Right cardiac atrium (tissue), 5 donors: ENCODE results near the gene UCMA. TPM values are rescaled to one million over a fixed set of nuclear protein-coding genes. Genes with fewer than 3 reads are reported as not detected.
"Not testable (repeated sequence)": the region's sequence is repeated elsewhere in the genome, so short reads cannot be mapped to it uniquely, and the experiment has no call there.

Source experiments
- ATAC-seq, 2 donors: fragments of 200-7000 bp; cut with Tn5 transposase; one replicate each; pipeline versions ENCODE4 v1.8.0 to v1.9.1; 2020; ENCODE audit warnings: moderate library complexity in 2 of 2, mild to moderate bottlenecking in 1 of 2
- DNase-seq, 3 donors: peaks; one replicate each; pipeline ENCODE4 v3.0.0-alpha.2; 2020
- H3K27ac ChIP-seq: one replicate; pipeline ENCODE4 v1.5.1; 2013; ENCODE audit warnings: mild to moderate bottlenecking, low read length, control low read depth, moderate library complexity
- H3K27me3 ChIP-seq: one replicate; pipeline ENCODE4 v1.6.1; 2013; ENCODE audit not compliant: control insufficient read depth, insufficient read depth
- H3K4me1 ChIP-seq: one replicate; pipeline ENCODE4 v1.6.1; 2013; ENCODE audit warnings: low read length; ENCODE audit not compliant: control insufficient read depth, insufficient read depth
- H3K4me3 ChIP-seq: one replicate; pipeline ENCODE4 v1.5.1; 2013; ENCODE audit warnings: low read length, control low read depth
- H3K9me3 ChIP-seq: one replicate; pipeline ENCODE4 v1.6.1; 2013; ENCODE audit warnings: low read length; ENCODE audit not compliant: control insufficient read depth
- WGBS: extraction: QIAGEN DNeasy Blood & Tissue Kit; methylation state at CpG from one replicate; pipeline ENCODE4 v1.1.7; 2013; 5-methylcytosine and 5-hydroxymethylcytosine counted together
- intact Hi-C, 4 donors: fragments of 100-400 bp; cut with DNase I; formaldehyde crosslinking; loops; one replicate each; pipeline versions ENCODE4 v1.11.0 to v1.14.0; 2022 to 2023
- long read RNA-seq, 4 donors: library from polyadenylated mRNA; unstranded; transcript quantifications; one replicate each; pipeline ENCODE4 v2.0.0, GENCODE V29; 2020 to 2021
- polyA plus RNA-seq: library from polyadenylated mRNA; stranded (reverse); fragments of 200-250 nt; gene quantifications from one replicate; pipeline ENCODE4 v1.2.3, GENCODE V29; 2013
- total RNA-seq, 4 donors: library from RNA; stranded (reverse); fragmentation: NEBNext Ultra II Directional; extraction: Animal tissue kit (Norgen Biotek cat#: 25700); gene quantifications; one replicate each; pipeline ENCODE4 v1.2.1, GENCODE V29; 2021
- donor health status: healthy with polysubstance abuse.
- donor health status: DM: no; HTN: yes; CAD: no.
- donor health status: DM: no; HTN: no; CAD: no.
- donor health status: DM: no; HTN: yes; CAD: no; lungs with severe emphysema.
- donor health status: DM: yes; HTN: yes; CAD: no.

Gene UCMA, protein sequence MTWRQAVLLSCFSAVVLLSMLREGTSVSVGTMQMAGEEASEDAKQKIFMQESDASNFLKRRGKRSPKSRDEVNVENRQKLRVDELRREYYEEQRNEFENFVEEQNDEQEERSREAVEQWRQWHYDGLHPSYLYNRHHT
- not detected for total RNA-seq
- not detected for polyA plus RNA-seq
- long read RNA-seq, donor 1, result 0 reads
- long read RNA-seq, donor 2, result 0 reads
- long read RNA-seq, donor 3, result 0 reads
- long read RNA-seq, donor 4, result 0 reads

GRCh38 chr10:13234172-13234571 lies at the start of gene UCMA:
TSS of gene UCMA (minus strand) at chr10:13234374. CDS start at chr10:13234258, 116 bp downstream.
- DNase-seq, result no peak
- WGBS, result 46% methylated on average over 10 of the region's 10 CpGs
- Histone ChIP-seq H3K4me3 (no peak within 1 kb of the TSS), H3K9me3 (no peaks in the 10 kb centered on the region), H3K4me1 (no peaks in the 10 kb centered on the region), H3K27ac (no peak within 1 kb of the TSS), H3K27me3 (no peaks in the 10 kb centered on the region)
- intact Hi-C loops, result no loop called here
- no peak for ATAC-seq

DNA sequence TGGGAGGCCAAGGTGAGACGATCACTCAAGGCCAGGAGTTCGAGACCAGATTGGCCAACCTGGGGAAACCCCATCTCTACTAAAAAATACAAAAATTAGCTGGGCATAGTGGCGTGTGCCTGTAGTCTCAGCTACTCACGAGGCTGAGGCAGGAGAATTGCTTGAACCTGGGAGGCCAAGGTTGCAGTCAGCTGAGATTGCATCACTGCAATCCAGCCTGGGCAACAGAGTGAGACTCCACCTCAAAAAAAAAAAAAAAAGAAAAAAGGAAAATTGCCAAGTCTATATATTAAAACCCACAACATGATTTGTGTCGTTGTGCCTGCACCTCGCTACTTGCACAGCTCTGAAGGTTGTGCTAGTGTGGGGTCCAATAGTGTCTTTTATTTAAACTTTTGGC lies 48.2 kb upstream of the UCMA start:
- H3K4me1 ChIP-seq, H3K4me3 ChIP-seq, H3K27me3 ChIP-seq, H3K9me3 ChIP-seq, DNase-seq, ATAC-seq, H3K27ac ChIP-seq, intact Hi-C loops: not testable (repeated sequence)
- 94% methylated on average over 6 of the region's 6 CpGs for WGBS

GRCh38 chr10:13276749-13277365 lies 42.7 kb upstream of the UCMA start:
- WGBS, result 49% methylated on average over 4 of the region's 4 CpGs
- H3K27ac ChIP-seq, result no peak overlapping the region
- DNase-seq, result no peak
- no peak overlapping the region for H3K4me3 ChIP-seq
- H3K9me3 ChIP-seq, result no peaks in the 10 kb centered on the region
- H3K27me3 ChIP-seq, result no peaks in the 10 kb centered on the region
- peaks cover 2% of the 10 kb centered on the region for H3K4me1 ChIP-seq
- ATAC-seq, result no peak
- intact Hi-C loops, result no loop called here

GRCh38 chr10:13276146-13276545 lies 42.0 kb upstream of the UCMA start:
- ATAC-seq, DNase-seq, H3K4me3 ChIP-seq, H3K27me3 ChIP-seq, H3K27ac ChIP-seq, H3K4me1 ChIP-seq, H3K9me3 ChIP-seq, intact Hi-C loops: not testable (repeated sequence)
- 98% methylated on average over 11 of the region's 11 CpGs for WGBS

DNA sequence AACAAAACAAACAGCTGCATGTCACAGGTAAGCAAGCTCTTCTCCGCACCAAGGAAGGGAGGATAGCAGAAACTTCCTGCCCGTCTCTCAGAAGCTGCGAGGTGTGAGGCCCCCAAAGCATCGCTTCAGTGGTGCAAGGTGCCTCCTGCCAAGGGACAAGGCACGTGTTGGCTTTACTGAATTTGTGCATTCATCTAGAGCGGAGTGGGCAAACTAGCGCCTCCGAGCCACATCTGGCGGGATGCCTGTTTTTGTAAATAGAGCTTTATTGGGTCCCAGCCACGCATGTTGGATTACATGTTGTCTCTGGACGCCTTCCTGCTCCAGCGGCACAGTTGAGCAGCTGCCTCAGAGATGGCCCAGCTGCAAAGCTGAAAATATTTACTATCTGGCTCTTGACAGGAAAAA lies 38.0 kb upstream of the UCMA start:
- WGBS, result 54% methylated on average over 12 of the region's 12 CpGs
- H3K9me3 ChIP-seq, result no peaks in the 10 kb centered on the region
- H3K27ac ChIP-seq, result no peak overlapping the region
- peak overlapping the region; percentile 2 for H3K4me3 ChIP-seq
- peak; percentile 58 to 80 for ATAC-seq
- peaks cover 2% of the 10 kb centered on the region for H3K4me1 ChIP-seq
- intact Hi-C loops, result no loop called here
- no peaks in the 10 kb centered on the region for H3K27me3 ChIP-seq
- peak; percentile 61 to 85 (median 83) for DNase-seq

DNA sequence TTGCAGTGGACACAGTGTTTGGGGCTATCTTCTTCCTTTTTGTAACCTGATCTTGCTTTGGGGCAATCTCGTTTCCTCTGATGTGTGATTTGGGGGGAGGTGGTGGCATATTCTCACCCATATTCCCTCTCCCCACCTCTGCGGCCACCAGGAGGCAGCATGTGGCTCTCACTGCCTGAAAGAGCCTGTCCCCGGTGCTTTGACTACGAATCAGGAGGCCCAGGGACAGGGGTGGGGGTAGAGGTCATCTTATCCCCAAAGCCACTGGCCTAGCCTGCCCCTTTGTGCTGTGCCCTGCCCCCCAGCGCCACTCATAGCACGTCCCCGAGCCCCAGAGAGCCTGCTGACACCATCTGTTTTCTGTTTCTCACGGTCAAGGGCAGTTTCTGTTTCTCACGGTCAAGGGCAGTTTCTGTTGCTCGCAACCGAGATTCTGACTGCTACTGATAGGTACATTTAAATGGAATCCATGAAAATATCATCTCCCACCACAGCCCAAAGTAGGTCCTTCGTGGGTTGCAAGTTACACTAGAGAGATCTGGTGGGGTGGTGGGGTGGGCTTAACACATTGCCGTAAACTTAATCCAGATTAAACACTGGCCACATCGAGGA lies 37.5 kb upstream of the UCMA start:
- DNase-seq, result peak; percentile 41 to 71 (median 69)
- 28% methylated on average over 14 of the region's 14 CpGs for WGBS
- intact Hi-C loops, result no loop called here
- Histone ChIP-seq H3K4me1 (peaks cover 2% of the 10 kb centered on the region), H3K9me3 (no peaks in the 10 kb centered on the region), H3K4me3 (peak overlapping the region; percentile 2), H3K27me3 (no peaks in the 10 kb centered on the region), H3K27ac (no peak overlapping the region)
- peak; percentile 69 to 76 for ATAC-seq

- no peak for DNase-seq
- no peak overlapping the region for H3K27ac ChIP-seq
- intact Hi-C loops, result no loop called here
- H3K4me3 ChIP-seq, result no peak overlapping the region
- ATAC-seq, result peak; percentile 62 to 71
- H3K4me1 ChIP-seq, result peaks cover 2% of the 10 kb centered on the region
- no peaks in the 10 kb centered on the region for H3K27me3 ChIP-seq
- no peaks in the 10 kb centered on the region for H3K9me3 ChIP-seq
- 79% methylated on average over 9 of the region's 9 CpGs for WGBS
Observed at GRCh38 chr10:13270877-13271551, 36.8 kb upstream of the UCMA start.

- 48% methylated on average over 3 of the region's 3 CpGs for WGBS
- DNase-seq, result no peak
- H3K27ac ChIP-seq, result no peak overlapping the region
Observed at GRCh38 chr10:13268841-13269240, 34.7 kb upstream of the UCMA start.

DNA sequence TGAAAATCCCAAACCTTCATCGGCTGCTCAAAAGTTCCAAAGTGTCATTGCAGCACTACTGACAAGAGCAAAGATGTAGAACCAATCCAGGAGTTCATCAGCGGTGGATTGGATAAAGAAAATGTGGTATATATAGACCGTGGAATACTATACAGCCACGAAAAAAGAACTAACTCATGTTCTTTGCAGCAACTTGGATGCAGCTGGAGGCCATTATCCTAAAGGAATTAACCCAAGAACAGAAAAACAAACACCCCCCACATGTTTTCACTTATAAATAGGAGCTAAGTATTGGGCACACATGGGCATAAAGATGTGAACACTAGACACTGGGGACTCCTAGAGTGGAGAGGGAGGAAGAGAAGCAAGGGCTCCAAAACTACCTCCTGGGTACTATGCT lies 34.1 kb upstream of the UCMA start:
- intact Hi-C loops, result no loop called here
- Histone ChIP-seq H3K27ac (no peak overlapping the region), H3K9me3 (no peaks in the 10 kb centered on the region), H3K4me1 (peaks cover 2% of the 10 kb centered on the region), H3K27me3 (no peaks in the 10 kb centered on the region), H3K4me3 (no peak overlapping the region)
- DNase-seq (no peak), ATAC-seq (no peak)
- WGBS, result 96% methylated on average over 4 of the region's 4 CpGs

More at GRCh38 chr10:13268841-13269240, 34.7 kb upstream of the UCMA start:
- no peak for ATAC-seq
- intact Hi-C loops, result no loop called here
- Histone ChIP-seq H3K4me1 (peaks cover 2% of the 10 kb centered on the region), H3K27me3 (no peaks in the 10 kb centered on the region), H3K9me3 (no peaks in the 10 kb centered on the region), H3K4me3 (no peak overlapping the region)

GRCh38 chr10:13263591-13263990 lies 29.4 kb upstream of the UCMA start:
- no peak for ATAC-seq
- H3K9me3 ChIP-seq, result no peaks in the 10 kb centered on the region
- H3K4me1 ChIP-seq, result no peaks in the 10 kb centered on the region
- DNase-seq, result no peak
- no peaks in the 10 kb centered on the region for H3K27me3 ChIP-seq
- WGBS, result 85% methylated on average over 7 of the region's 7 CpGs
- H3K27ac ChIP-seq, result no peak overlapping the region
- H3K4me3 ChIP-seq, result no peak overlapping the region
- intact Hi-C loops, result no loop called here

- Histone ChIP-seq H3K4me1 (no peaks in the 10 kb centered on the region), H3K9me3 (no peaks in the 10 kb centered on the region), H3K27ac (no peak overlapping the region), H3K27me3 (no peaks in the 10 kb centered on the region), H3K4me3 (no peak overlapping the region)
- no peak for DNase-seq
- ATAC-seq, result no peak
- WGBS, result 94% methylated on average over 1 of the region's 1 CpG
- intact Hi-C loops, result no loop called here
Observed at GRCh38 chr10:13262433-13262832, 28.3 kb upstream of the UCMA start.
